Stimulated activated naive CD8-positive, alpha-beta T cell treated with anti-CD3 and anti-CD28 coated beads, Interleukin-15, Interleukin-2, amounts not matched to agents 100 ng/mL and 50 ng/mL, for 24 hours (primary cell): Measurements from ENCODE around the gene PCGF1.

ENCODE experiments used
- H3K27ac Mint-ChIP-seq: one replicate; pipeline ENCODE4 v1.8.0; 2021; ENCODE audit warnings: mild to moderate bottlenecking, mixed read lengths
- H3K27me3 Mint-ChIP-seq: one replicate; pipeline ENCODE4 v1.8.0; 2021; ENCODE audit warnings: mixed read lengths
- H3K36me3 Mint-ChIP-seq: one replicate; pipeline ENCODE4 v1.8.0; 2021; ENCODE audit warnings: low read depth, mixed read lengths
- H3K4me1 Mint-ChIP-seq: one replicate; pipeline ENCODE4 v1.8.0; 2021; ENCODE audit warnings: low read depth, mixed read lengths
- H3K4me3 Mint-ChIP-seq: one replicate; pipeline ENCODE4 v1.8.0; 2021; ENCODE audit warnings: mild to moderate bottlenecking, mixed read lengths
- H3K9me3 Mint-ChIP-seq: one replicate; pipeline ENCODE4 v1.8.0; 2021; ENCODE audit warnings: mixed read lengths

The PCGF1 gene

GRCh38 chr2:74513605-74514367 lies 6.3 kb upstream of the PCGF1 start:
- no peaks in the 10 kb centered on the region for H3K36me3 Mint-ChIP-seq
- H3K27ac Mint-ChIP-seq: no peak overlapping the region

DNA sequence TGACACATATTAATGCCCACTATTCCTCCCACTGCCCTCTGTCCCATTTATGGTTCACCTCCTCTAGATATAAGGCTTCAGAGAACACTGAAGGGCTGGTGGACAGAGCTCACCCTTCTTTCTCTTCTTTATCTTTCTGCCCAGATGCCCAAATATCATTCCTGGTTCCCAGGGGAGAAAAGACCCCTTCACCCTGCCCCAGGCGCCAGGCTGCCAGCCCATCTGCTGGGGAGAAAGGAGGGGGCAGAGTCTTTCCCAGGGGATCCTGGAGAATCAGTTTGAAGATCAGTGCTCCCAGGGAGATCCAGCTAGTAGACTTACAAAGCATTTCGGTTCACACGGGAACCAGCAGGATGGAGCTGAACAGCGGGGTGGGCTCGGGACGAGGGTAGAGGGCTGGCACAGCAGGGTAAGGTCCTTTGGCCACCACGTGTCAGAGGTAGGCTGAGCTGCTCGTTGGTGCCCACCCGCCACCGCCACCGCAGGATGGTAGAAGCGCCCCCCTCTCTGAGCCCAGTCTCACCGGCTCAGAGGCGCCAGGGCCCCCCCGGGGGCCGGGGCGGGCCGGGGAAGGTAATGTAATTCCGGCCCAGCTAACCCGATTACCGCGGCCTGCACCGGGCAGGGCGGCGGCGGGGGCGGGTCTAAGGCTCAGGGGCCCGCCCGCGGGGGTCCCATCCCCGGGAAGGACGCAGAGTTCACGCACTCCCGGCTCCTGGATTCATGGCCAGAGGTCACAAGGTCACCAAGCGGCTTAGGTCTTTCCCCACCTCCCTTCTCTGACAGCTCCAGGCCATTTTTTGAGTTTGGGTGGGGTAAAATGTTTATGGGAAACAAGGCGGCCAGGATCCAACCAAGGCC lies 5.5 kb upstream of the PCGF1 start:
- H3K4me3 Mint-ChIP-seq: no peak overlapping the region
- peaks cover 32% of the 10 kb centered on the region for H3K4me1 Mint-ChIP-seq
- H3K36me3 Mint-ChIP-seq: no peaks in the 10 kb centered on the region
- H3K9me3 Mint-ChIP-seq: no peaks in the 10 kb centered on the region
- H3K27me3 Mint-ChIP-seq: peaks cover 64% of the 10 kb centered on the region
- H3K27ac Mint-ChIP-seq: no peak overlapping the region

More at GRCh38 chr2:74513605-74514367, 6.3 kb upstream of the PCGF1 start:
- Mint-ChIP-seq H3K4me3 (peak overlapping the region; percentile 13), H3K4me1 (peaks cover 25% of the 10 kb centered on the region), H3K27me3 (peaks cover 73% of the 10 kb centered on the region), H3K9me3 (no peaks in the 10 kb centered on the region)

GRCh38 chr2:74511104-74511989 lies 3.9 kb upstream of the PCGF1 start:
- Mint-ChIP-seq H3K27ac (no peak overlapping the region), H3K27me3 (peaks cover 48% of the 10 kb centered on the region), H3K4me1 (peaks cover 40% of the 10 kb centered on the region), H3K9me3 (no peaks in the 10 kb centered on the region), H3K4me3 (no peak overlapping the region), H3K36me3 (peaks cover 10% of the 10 kb centered on the region)

DNA sequence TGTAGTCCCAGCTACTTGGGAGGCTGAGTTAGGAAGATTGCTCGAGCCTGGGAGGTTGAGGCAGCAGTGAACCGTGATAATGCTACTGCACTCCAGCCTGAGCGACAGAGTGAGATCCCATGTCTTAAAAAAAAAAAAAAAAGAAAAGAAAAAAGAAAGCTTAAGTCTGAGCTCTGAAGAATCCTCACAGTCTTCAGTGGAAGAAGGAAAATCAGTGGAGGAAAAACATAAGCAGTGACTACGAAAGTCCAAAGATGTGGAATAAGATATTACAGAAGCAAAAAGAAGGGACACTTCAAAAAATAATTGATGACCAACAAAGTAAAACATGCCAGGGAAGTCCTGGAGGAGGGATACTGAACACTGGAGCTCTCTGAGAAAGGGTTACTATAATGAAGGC lies 2.8 kb upstream of the PCGF1 start:
- Mint-ChIP-seq H3K4me3 (no peak overlapping the region), H3K4me1 (peaks cover 39% of the 10 kb centered on the region), H3K36me3 (peaks cover 19% of the 10 kb centered on the region), H3K9me3 (no peaks in the 10 kb centered on the region), H3K27ac (no peak overlapping the region), H3K27me3 (peaks cover 40% of the 10 kb centered on the region)

DNA sequence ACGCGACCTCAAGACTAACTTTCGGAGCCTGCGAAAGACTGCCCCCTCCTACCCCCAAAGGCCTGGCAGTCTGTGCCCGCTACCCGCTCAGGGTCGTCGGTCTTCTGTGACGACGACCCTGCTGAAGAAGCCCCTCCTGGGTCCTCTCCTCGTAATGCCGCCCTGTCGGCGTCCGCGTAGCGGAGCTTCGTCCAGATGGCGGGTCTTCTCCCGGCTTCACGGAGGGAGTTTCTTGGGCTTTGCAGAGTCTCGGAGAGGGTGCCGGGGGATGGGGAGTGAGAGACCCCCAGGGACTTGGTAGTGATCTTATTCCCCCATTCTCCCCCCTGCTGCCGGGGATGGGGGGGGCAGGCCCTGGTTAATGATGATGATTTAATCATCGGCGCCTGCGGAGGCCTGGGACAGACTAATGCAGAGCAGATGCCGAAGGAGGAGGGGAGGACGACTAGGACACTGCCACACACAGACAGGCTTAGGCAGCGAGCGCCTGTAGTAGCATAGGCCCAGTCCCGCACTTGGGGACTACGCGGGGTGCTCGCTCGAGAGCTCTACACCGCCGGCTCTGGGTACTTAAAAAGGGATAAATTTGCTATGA lies 528 bp upstream of the PCGF1 start:
- Mint-ChIP-seq H3K27me3 (peaks cover 46% of the 10 kb centered on the region), H3K4me3 (peak overlapping the region; percentile 98), H3K9me3 (no peaks in the 10 kb centered on the region), H3K36me3 (peaks cover 28% of the 10 kb centered on the region), H3K27ac (peak overlapping the region; percentile 99), H3K4me1 (peaks cover 49% of the 10 kb centered on the region)

DNA sequence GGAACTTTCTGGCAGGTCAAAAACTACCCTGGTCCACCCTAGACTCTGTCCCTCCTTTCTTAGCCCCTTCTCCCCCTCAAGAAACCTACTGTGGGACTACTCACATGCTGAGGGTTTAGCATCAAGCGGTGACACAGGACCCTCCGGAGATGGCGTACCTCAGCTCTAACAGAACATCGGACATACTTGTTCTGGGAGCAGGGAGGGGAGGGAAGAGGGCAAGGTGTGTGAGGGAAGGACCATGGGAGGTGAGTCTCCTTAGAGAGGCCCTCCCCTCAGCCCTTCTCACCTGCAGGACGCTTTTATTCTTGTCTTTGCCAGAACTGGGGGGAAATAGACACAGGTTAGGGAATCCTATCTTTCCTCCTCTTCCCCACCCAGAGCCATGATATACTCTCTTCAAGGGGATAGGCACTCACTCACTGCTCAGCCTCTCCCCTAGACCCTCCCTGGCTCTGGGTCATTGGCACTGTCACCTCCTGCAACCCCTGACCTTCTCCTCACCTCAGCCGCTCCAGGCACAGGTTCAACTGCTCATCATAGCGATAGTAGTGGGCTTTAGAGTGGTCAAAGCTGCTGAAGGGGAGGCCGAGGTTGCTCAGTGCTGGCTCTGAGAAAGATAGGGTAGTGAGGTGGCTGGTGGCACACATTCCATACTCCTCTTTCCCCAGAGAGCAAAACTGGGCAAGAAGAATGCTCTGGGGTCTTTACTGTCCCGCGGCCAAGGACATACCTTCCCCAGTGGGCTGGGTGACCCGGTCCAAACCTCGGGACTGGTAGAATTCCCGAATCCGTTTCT lies 1.8 kb downstream of the PCGF1 start:
- H3K27ac Mint-ChIP-seq: no peak overlapping the region
- peak overlapping the region; percentile 28 for H3K4me3 Mint-ChIP-seq
- peaks cover 44% of the 10 kb centered on the region for H3K27me3 Mint-ChIP-seq
- no peaks in the 10 kb centered on the region for H3K9me3 Mint-ChIP-seq
- peaks cover 28% of the 10 kb centered on the region for H3K36me3 Mint-ChIP-seq
- H3K4me1 Mint-ChIP-seq: peaks cover 65% of the 10 kb centered on the region

GRCh38 chr2:74504591-74504990 lies 2.9 kb downstream of the PCGF1 start:
- H3K4me1 Mint-ChIP-seq: peaks cover 72% of the 10 kb centered on the region
- H3K27ac Mint-ChIP-seq: no peak overlapping the region
- H3K36me3 Mint-ChIP-seq: peaks cover 28% of the 10 kb centered on the region
- H3K4me3 Mint-ChIP-seq: peak overlapping the region; percentile 31
- no peaks in the 10 kb centered on the region for H3K9me3 Mint-ChIP-seq
- peaks cover 48% of the 10 kb centered on the region for H3K27me3 Mint-ChIP-seq

DNA sequence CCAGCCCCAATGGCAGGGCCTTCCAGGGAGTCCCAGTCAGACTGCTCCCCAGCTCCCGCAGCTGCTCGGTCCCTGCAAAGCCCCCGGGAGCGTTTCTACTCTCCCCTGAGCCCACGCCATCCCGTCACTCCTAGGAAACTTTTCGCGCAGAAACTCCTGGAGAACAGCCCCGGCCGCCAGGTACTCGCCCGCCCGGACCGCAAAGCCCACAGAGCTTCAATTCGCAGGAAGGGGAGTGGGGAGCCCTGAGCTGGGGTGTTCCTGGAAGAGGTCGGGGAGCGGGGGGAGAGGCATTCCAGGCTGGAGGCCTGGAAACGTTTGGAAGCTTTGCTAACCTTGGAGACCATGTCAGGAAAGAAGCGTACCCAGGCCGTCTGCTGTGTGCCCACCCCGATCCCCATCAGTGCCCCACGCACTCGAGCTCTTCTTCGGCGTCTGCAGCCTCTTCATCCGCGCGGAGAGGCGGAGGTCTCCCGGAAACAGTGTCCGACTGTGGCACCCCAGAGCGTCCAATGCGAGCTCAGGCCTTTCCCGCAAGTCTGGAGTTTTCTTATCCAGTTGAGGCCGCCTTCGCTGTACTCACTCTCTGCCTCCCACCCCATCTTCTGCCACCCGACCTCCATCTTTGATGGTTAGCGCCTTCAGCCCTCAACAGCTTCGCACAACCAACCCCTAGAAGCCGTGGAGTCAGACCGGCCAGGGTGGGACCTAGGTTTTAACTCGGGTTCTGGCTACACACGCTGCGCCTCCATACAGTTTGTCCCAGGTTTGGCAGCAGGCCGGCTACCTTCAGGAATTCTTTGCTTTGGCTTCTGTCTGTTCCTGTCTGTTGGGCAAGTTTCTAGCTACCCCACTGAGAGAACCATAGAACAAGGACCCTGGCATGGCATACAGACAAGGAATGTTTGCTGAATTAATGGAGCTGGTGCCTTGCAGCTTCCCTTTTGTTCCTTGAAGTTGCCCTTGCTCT lies 3.7 kb downstream of the PCGF1 start:
- H3K27ac Mint-ChIP-seq: no peak overlapping the region
- peaks cover 77% of the 10 kb centered on the region for H3K4me1 Mint-ChIP-seq

DNA sequence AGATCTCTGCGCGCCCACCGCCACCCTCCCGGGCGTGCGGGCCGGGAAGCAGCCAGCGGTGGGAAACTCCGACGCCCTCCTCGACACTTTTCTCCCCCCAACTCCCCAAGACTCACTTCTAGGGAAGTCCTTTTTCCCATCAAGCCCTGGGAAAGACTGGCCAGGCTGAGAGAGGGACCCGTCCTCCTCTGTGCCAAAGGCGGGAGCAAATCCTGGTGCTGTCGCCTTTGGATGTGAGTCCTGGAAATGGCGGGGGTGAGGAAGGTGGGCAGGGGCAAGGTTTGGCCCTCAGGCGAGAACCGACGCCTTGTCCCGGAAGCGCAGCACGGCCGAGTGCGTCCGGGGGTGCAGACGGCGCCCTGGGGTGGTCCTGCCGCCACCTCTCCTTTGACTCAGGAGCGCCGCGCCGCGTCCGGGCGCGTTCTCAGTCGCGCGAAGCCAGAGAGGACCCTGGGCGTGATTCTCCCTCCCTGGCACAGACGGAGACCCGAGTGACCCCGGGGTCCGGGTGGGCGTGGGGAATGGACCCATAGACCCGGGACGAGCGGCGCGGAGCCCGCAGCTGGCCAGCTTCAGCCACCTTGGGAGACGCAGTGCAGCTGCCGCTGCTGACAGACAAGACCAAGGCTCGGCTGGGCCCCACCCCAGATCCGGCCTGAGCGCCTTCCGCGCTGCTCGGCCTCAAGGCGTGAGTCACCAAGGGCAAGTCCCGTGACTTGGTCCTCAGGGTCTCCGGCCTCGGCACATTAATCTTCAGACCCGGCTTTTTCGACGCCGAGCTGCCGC lies 4.6 kb downstream of the PCGF1 start:
- Mint-ChIP-seq H3K4me3 (peak overlapping the region; percentile 73), H3K4me1 (peaks cover 79% of the 10 kb centered on the region), H3K27ac (no peak overlapping the region), H3K27me3 (peaks cover 57% of the 10 kb centered on the region), H3K36me3 (peaks cover 28% of the 10 kb centered on the region), H3K9me3 (no peaks in the 10 kb centered on the region)

More for the DNA sequence above, 3.7 kb downstream of the PCGF1 start:
- no peaks in the 10 kb centered on the region for H3K9me3 Mint-ChIP-seq
- peaks cover 28% of the 10 kb centered on the region for H3K36me3 Mint-ChIP-seq
- H3K27me3 Mint-ChIP-seq: peaks cover 51% of the 10 kb centered on the region
- peak overlapping the region; percentile 73 for H3K4me3 Mint-ChIP-seq

DNA sequence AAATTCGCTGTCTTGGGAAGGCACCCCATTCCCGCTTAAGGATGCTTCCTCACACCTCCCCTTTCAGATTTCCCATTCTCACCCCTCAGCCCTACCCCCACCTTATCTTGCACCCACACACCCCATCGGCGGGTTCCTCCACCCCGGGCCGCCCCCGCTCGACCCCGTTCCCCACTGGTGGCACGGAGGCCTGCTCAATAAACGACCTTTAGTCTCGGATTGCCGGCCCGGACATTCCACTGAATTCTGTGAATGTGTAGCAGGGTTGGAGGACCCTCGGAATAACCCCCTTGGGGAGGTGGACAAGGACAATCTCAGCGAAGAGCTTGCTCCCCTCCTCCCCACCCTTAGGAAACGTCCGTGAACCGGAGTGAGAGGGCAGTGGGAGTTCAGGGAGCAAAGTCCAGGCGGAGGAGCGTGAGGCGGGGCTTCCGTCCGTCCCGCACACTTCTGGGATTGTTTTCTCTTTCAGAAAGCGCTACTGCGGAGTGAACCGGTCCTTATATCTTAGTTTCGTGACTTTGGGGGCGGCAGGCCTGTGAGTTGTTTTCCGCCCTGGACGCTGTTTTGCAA lies 5.3 kb downstream of the PCGF1 start:
- Mint-ChIP-seq H3K27me3 (peaks cover 61% of the 10 kb centered on the region), H3K4me3 (peak overlapping the region; percentile 73), H3K36me3 (peaks cover 25% of the 10 kb centered on the region), H3K4me1 (peaks cover 80% of the 10 kb centered on the region), H3K27ac (no peak overlapping the region), H3K9me3 (no peaks in the 10 kb centered on the region)

DNA sequence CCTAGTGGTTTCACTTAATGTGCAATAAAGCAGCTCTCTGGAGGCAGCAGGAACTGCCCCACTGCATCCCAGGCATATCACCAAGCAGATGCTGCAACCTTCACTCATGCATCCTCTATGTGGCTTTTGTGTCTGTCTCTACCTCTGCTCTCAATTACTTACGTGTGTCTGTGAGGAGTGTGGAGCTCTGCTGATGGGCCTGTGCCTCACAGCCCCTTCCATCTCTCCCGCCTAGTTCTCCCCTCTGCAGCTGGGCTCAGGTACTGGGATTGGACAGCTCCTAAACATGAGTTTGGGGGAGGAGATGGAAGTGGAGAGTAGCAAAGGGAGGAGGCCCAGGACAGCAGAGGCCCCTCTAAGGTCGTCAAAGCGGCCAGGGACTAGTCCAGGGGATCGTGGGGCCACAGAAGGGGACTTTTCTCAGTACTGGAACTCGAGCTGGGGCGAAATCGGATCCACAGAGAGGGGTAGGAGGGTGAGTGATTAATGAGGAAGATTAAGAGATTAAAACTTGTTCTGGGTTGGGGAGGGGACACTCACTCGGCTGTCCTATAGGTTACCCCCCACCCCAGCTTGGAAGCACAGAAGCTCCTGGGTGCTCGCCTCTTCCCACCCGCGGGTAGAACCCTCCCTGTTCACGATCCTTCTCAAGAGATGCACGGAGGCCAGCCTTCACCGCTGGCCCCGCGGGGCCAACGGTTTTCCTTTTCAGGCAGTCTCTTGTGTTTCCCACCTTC lies 6.0 kb downstream of the PCGF1 start:
- no peak overlapping the region for H3K27ac Mint-ChIP-seq
- no peaks in the 10 kb centered on the region for H3K9me3 Mint-ChIP-seq
- H3K27me3 Mint-ChIP-seq: peaks cover 61% of the 10 kb centered on the region
- H3K36me3 Mint-ChIP-seq: peaks cover 20% of the 10 kb centered on the region
- H3K4me3 Mint-ChIP-seq: no peak overlapping the region
- H3K4me1 Mint-ChIP-seq: peaks cover 72% of the 10 kb centered on the region
